Endothelial cell of umbilical vein (primary cell): Measurements from ENCODE around the gene RANBP17. TPM values are rescaled to one million over a fixed set of nuclear protein-coding genes. Genes with fewer than 3 reads are reported as not detected.

Experiments
- BruUV-seq: library from RNA; stranded (reverse); fragments of 400-500 nt; replicated peaks from 2 replicates; lab custom pipeline; 2021; lab: Mats Ljungman, UMichigan
- CTCF ChIA-PET: fragments of 300-600, 350-600 bp; sonication (Branson Sonifier 250); formaldehyde crosslinking; loops from one replicate; lab custom pipeline; 2021; ENCODE audit warnings: antibody characterized with exemption, inconsistent platforms; lab: Charles Lee
- POLR2A ChIA-PET: fragments of 300-600, 350-600 bp; sonication (Branson Sonifier 250); formaldehyde crosslinking; loops from one replicate; lab custom pipeline; 2021; ENCODE audit warnings: antibody characterized with exemption, inconsistent platforms; lab: Charles Lee
- DNase-seq: peaks from one replicate; pipeline ENCODE4 v3.0.0-alpha.2; 2011; ENCODE audit warnings: low read depth, low spot score
- FAIRE-seq: peaks from 2 replicates; lab custom pipeline; 2011; peaks lifted over from hg19 to GRCh38; lab: Jason Lieb, UNC
- H2AFZ ChIP-seq: 2 replicates; pipeline ENCODE4 v1.6.0; 2012; ENCODE audit warnings: low read depth, low read length, control low read depth, inconsistent platforms
- H3K27ac ChIP-seq: 2 replicates; pipeline ENCODE4 v1.5.1; 2011; ENCODE audit warnings: low read depth, mild to moderate bottlenecking, control low read depth, low read length, moderate library complexity; ENCODE audit not compliant: insufficient read depth
- H3K27me3 ChIP-seq, 2 experiments: 2 replicates each; pipeline versions ENCODE4 v1.6.0 to v1.6.1; 2011; ENCODE audit warnings: low read length in 2 of 2, mixed read lengths in 1 of 2; ENCODE audit not compliant: control insufficient read depth in 2 of 2, insufficient read depth in 2 of 2
- H3K36me3 ChIP-seq, 2 experiments: 2 replicates in 1 of 2; 3 replicates in 1 of 2; pipeline ENCODE4 v1.5.1; 2011; ENCODE audit warnings: low read length in 2 of 2, mild to moderate bottlenecking in 1 of 2, moderate library complexity in 1 of 2; ENCODE audit not compliant: control insufficient read depth in 2 of 2, insufficient read depth in 2 of 2; ENCODE audit errors: extremely low read depth in 1 of 2
- H3K4me1 ChIP-seq: 3 replicates; pipeline ENCODE4 v1.5.1; 2011; ENCODE audit warnings: mild to moderate bottlenecking, low read length; ENCODE audit not compliant: control insufficient read depth, insufficient read depth; ENCODE audit errors: extremely low read depth
- H3K4me2 ChIP-seq: 2 replicates; pipeline ENCODE4 v1.6.1; 2011; ENCODE audit warnings: low read length, control low read depth, mixed read lengths; ENCODE audit not compliant: insufficient read depth
- H3K4me3 ChIP-seq, 3 experiments: fragments of 200-600 bp in 1 of 3; sonication (generic), shearing (Covaris generic) in 1 of 3; replicated peaks in 1 of 3; 2 replicates each; pipeline ENCODE4 v1.5.1; 2011 to 2016; ENCODE audit warnings: control low read depth in 3 of 3, low read length in 3 of 3, mild to moderate bottlenecking in 2 of 3, inconsistent platforms in 1 of 3, low read depth in 1 of 3, moderate library complexity in 1 of 3; ENCODE audit not compliant: insufficient read depth in 1 of 3
- H3K79me2 ChIP-seq: 2 replicates; pipeline ENCODE4 v1.6.0; 2012; ENCODE audit warnings: low read length, inconsistent platforms; ENCODE audit not compliant: control insufficient read depth, insufficient read depth
- H3K9ac ChIP-seq: replicated peaks from 2 replicates; pipeline ENCODE3; 2011; ENCODE audit warnings: low read length, control low read depth; ENCODE audit not compliant: insufficient read depth; ENCODE audit errors: extremely low read depth
- H3K9me1 ChIP-seq: replicated peaks from 3 replicates; pipeline ENCODE4 v1.6.0; 2011; ENCODE audit warnings: mild to moderate bottlenecking, low read length; ENCODE audit not compliant: control insufficient read depth, insufficient read depth; ENCODE audit errors: extremely low read depth
- H3K9me3 ChIP-seq: replicated peaks from 2 replicates; pipeline ENCODE4 v1.5.1; 2012; ENCODE audit warnings: low read length, inconsistent platforms; ENCODE audit not compliant: control insufficient read depth, insufficient read depth
- H4K20me1 ChIP-seq: replicated peaks from 2 replicates; pipeline ENCODE3; 2011; ENCODE audit warnings: mild to moderate bottlenecking, low read length; ENCODE audit not compliant: control insufficient read depth, insufficient read depth; ENCODE audit errors: extremely low read depth
- CTCF ChIP-seq, 2 donors: IDR thresholded peaks; 1 replicate in 1 of 2; 2 replicates in 1 of 2; pipeline ENCODE4 v1.5.1; 2011; ENCODE audit warnings: low read length in 2 of 2, mild to moderate bottlenecking in 2 of 2, moderate library complexity in 2 of 2, control low read depth in 1 of 2, inconsistent platforms in 1 of 2, low read depth in 1 of 2; ENCODE audit not compliant: insufficient read depth in 1 of 2; ENCODE audit errors: extremely low read depth in 1 of 2
- EZH2 ChIP-seq: IDR thresholded peaks from 2 replicates; pipeline ENCODE4 v1.6.1; 2012; ENCODE audit warnings: borderline replicate concordance, low read depth, mild to moderate bottlenecking, moderate library complexity, low read length, inconsistent platforms; ENCODE audit not compliant: severe bottlenecking
- FOS ChIP-seq: IDR thresholded peaks from 2 replicates; pipeline ENCODE4 v1.6.1; 2011; ENCODE audit warnings: mild to moderate bottlenecking, low read length, moderate library complexity, borderline replicate concordance; ENCODE audit not compliant: insufficient read depth
- GATA2 ChIP-seq: IDR thresholded peaks from 2 replicates; pipeline ENCODE4 v1.7.0; 2011; ENCODE audit warnings: low read depth, mild to moderate bottlenecking, moderate library complexity, mixed read lengths, low read length; ENCODE audit not compliant: insufficient read length, insufficient read depth
- JUN ChIP-seq: IDR thresholded peaks from 2 replicates; pipeline ENCODE4 v1.6.1; 2011; ENCODE audit warnings: borderline replicate concordance, low read depth; ENCODE audit not compliant: insufficient read length, insufficient read depth
- MAX ChIP-seq: IDR thresholded peaks from 2 replicates; pipeline ENCODE4 v1.6.1; 2011; ENCODE audit not compliant: insufficient read depth, insufficient read length
- MYC ChIP-seq: IDR thresholded peaks from one replicate; pipeline ENCODE4 v1.6.1; 2011; ENCODE audit warnings: mild to moderate bottlenecking, low read depth, low read length
- POLR2A ChIP-seq: IDR thresholded peaks from 2 replicates; pipeline ENCODE4 v1.6.1; 2012; ENCODE audit warnings: low read depth, mild to moderate bottlenecking, control low read depth, low read length
- POLR2AphosphoS5 ChIP-seq: IDR thresholded peaks from 2 replicates; pipeline ENCODE4 v1.6.1; 2012; ENCODE audit warnings: low read depth, mild to moderate bottlenecking, control low read depth, low read length, moderate library complexity; ENCODE audit not compliant: insufficient read depth
- dilution Hi-C: fragments of 300-500 bp; cut with MboI; formaldehyde crosslinking; loops from one replicate; pipeline ENCODE4 v1.15.0; 2019; ENCODE audit warnings: low sequenced_read_pairs; ENCODE audit not compliant: extremely low pct_ligation_motif_present
- intact Hi-C: fragments of 100-400 bp; cut with micrococcal nuclease; formaldehyde crosslinking; loops from one replicate; pipeline ENCODE4 v1.10.0; 2022
- polyA plus RNA-seq, 4 experiments: library from polyadenylated mRNA; depleted of rRNA in 3 of 4; stranded (reverse) in 3 of 4; unstranded in 1 of 4; fragments of >200 nt; gene quantifications; 2 replicates each; pipeline versions ENCODE4 v1.2.1 to v1.2.3, GENCODE V29; 2011 to 2012; ENCODE audit warnings: missing spikeins in 1 of 4
- total RNA-seq: library from RNA; stranded (reverse); gene quantifications from 2 replicates; pipeline ENCODE4 v1.2.3, GENCODE V29; 2021

RANBP17 gene
- total and polyA plus RNA-seq, 2 donors (not counting 3 experiments of a cell fraction or from before 2014, with no cell fraction given), result 5.6 to 13.6 TPM

- no peaks in the 10 kb centered on the region for H3K9me3 ChIP-seq
- no peaks in the 10 kb centered on the region for H3K79me2 ChIP-seq
- H2AFZ ChIP-seq, result no peak overlapping the region
- BruUV-seq, result no TSS peak
- FAIRE-seq (no peak), DNase-seq (no peak)
- H3K9ac ChIP-seq, result no peak overlapping the region
- H3K4me1 ChIP-seq, result no peaks in the 10 kb centered on the region
- dilution Hi-C loops, result no loop called here
- TF ChIP-seq FOS (no peak), MYC (no peak), MAX (no peak), POLR2AphosphoS5 (no peak), JUN (no peak), POLR2A (no peak), EZH2 (no peak), GATA2 (no peak), CTCF (IDR thresholded peaks at IDR 0.05; ENCODE audit: extremely low read depth in 1 of 2, insufficient read depth in 1 of 2, low read depth in 1 of 2, low read length in 2 of 2) (no peak)
- CTCF ChIA-PET, result interaction anchor here (0.9 to 1.4 kb wide), 4 partner anchors 8 to 92 kb away, joined by 3 to 4 read pairs (median 3); no protein-coding TSS in a partner anchor
- intact Hi-C loops, result no loop called here
- H3K4me2 ChIP-seq, result no peak overlapping the region
- no peaks in the 10 kb centered on the region for H3K9me1 ChIP-seq
- POLR2A ChIA-PET, result no interaction called here
- H3K4me3 ChIP-seq, result no peak overlapping the region
- H3K36me3 ChIP-seq, result no peaks in the 10 kb centered on the region
- H3K27me3 ChIP-seq, result peaks cover 0 to 2% of the 10 kb centered on the region in 2 experiments
- H4K20me1 ChIP-seq, result no peaks in the 10 kb centered on the region
- H3K27ac ChIP-seq, result no peak overlapping the region
Measured at GRCh38 chr5:171299228-171299627, 437.4 kb downstream of the RANBP17 start.
